Skeletal muscle satellite cell (primary cell): ENCODE results near the gene ST6GALNAC4. TPM values are rescaled to one million over a fixed set of nuclear protein-coding genes. Genes with fewer than 3 reads are reported as not detected.

Source experiments
- H3K27me3 ChIP-seq: 2 replicates; pipeline ENCODE4 v1.7.0; 2013; ENCODE audit warnings: low read length; ENCODE audit not compliant: control insufficient read depth, insufficient read depth
- H3K36me3 ChIP-seq: 2 replicates; pipeline ENCODE4 v1.7.0; 2013; ENCODE audit warnings: mild to moderate bottlenecking, control low read depth, low read length; ENCODE audit not compliant: insufficient read depth
- H3K4me1 ChIP-seq: 2 replicates; pipeline ENCODE4 v1.7.0; 2013; ENCODE audit warnings: low read length; ENCODE audit not compliant: control insufficient read depth, insufficient read depth
- H3K4me2 ChIP-seq: 2 replicates; pipeline ENCODE4 v1.7.0; 2013; ENCODE audit warnings: mild to moderate bottlenecking, low read length
- H3K4me3 ChIP-seq: 2 replicates; pipeline ENCODE4 v1.7.0; 2013; ENCODE audit warnings: low read length
- H3K9ac ChIP-seq: 2 replicates; pipeline ENCODE4 v1.7.0; 2013; ENCODE audit warnings: mild to moderate bottlenecking, low read depth, low read length, moderate library complexity
- H3K9me3 ChIP-seq: replicated peaks from 2 replicates; pipeline ENCODE4 v1.7.0; 2013; ENCODE audit warnings: mild to moderate bottlenecking, control low read depth, low read length
- total RNA-seq: library from RNA; depleted of rRNA; stranded (reverse); fragments of >200 nt; gene quantifications from 2 replicates; pipeline ENCODE4 v1.2.3, GENCODE V29; 2012; rRNA removed

ST6GALNAC4 gene
- 59.2 and 77.3 TPM in 2 replicates for total RNA-seq

GRCh38 chr9:127916720-127917581 lies at the start of gene ST6GALNAC4:
Gene ST6GALNAC4 (minus strand): TSS chr9:127917041. CDS start chr9:127916419, 622 bp downstream.
- peaks cover 58% of the 10 kb centered on the region for H3K4me1 ChIP-seq
- peaks cover 12% of the 10 kb centered on the region for H3K36me3 ChIP-seq
- H3K4me2 ChIP-seq, result peak within 1 kb of the TSS; percentile 100
- H3K9me3 ChIP-seq, result no peaks in the 10 kb centered on the region
- no peaks in the 10 kb centered on the region for H3K27me3 ChIP-seq
- peak within 1 kb of the TSS; percentile 84 for H3K9ac ChIP-seq
- H3K4me3 ChIP-seq, result peak within 1 kb of the TSS; percentile 89

- Histone ChIP-seq H3K4me2 (peak overlapping the region; percentile 71), H3K36me3 (no peaks in the 10 kb centered on the region), H3K4me1 (peaks cover 33% of the 10 kb centered on the region), H3K4me3 (peak overlapping the region; percentile 24), H3K27me3 (no peaks in the 10 kb centered on the region), H3K9me3 (no peaks in the 10 kb centered on the region), H3K9ac (peak overlapping the region; percentile 57)
These were observed 49.1 kb upstream of the ST6GALNAC4 start for GRCh38 chr9:127965953-127966352.

GRCh38 chr9:127963359-127964064 lies 46.7 kb upstream of the ST6GALNAC4 start:
- Histone ChIP-seq H3K9me3 (no peaks in the 10 kb centered on the region), H3K4me1 (peaks cover 21% of the 10 kb centered on the region), H3K36me3 (no peaks in the 10 kb centered on the region), H3K9ac (no peak overlapping the region), H3K27me3 (no peaks in the 10 kb centered on the region), H3K4me2 (no peak overlapping the region), H3K4me3 (no peak overlapping the region)

GRCh38 chr9:127963041-127963358 lies 46.2 kb upstream of the ST6GALNAC4 start:
- Histone ChIP-seq H3K4me3 (no peak overlapping the region), H3K9ac (no peak overlapping the region), H3K36me3 (no peaks in the 10 kb centered on the region), H3K9me3 (no peaks in the 10 kb centered on the region), H3K4me2 (no peak overlapping the region), H3K27me3 (no peaks in the 10 kb centered on the region), H3K4me1 (peaks cover 16% of the 10 kb centered on the region)

GRCh38 chr9:127962278-127962677 lies 45.4 kb upstream of the ST6GALNAC4 start:
- Histone ChIP-seq H3K4me2 (no peak overlapping the region), H3K27me3 (no peaks in the 10 kb centered on the region), H3K4me3 (no peak overlapping the region), H3K4me1 (peaks cover 15% of the 10 kb centered on the region), H3K9me3 (no peaks in the 10 kb centered on the region), H3K36me3 (no peaks in the 10 kb centered on the region), H3K9ac (no peak overlapping the region)

- peaks cover 15% of the 10 kb centered on the region for H3K4me1 ChIP-seq
- no peaks in the 10 kb centered on the region for H3K9me3 ChIP-seq
- no peaks in the 10 kb centered on the region for H3K27me3 ChIP-seq
These were observed 44.8 kb upstream of the ST6GALNAC4 start for GRCh38 chr9:127961613-127962155.

GRCh38 chr9:127961155-127961490 lies 44.3 kb upstream of the ST6GALNAC4 start:
- no peak overlapping the region for H3K4me2 ChIP-seq
- H3K9ac ChIP-seq, result no peak overlapping the region
- peaks cover 9% of the 10 kb centered on the region for H3K4me1 ChIP-seq
- no peaks in the 10 kb centered on the region for H3K9me3 ChIP-seq
- no peak overlapping the region for H3K4me3 ChIP-seq
- H3K36me3 ChIP-seq, result no peaks in the 10 kb centered on the region
- H3K27me3 ChIP-seq, result no peaks in the 10 kb centered on the region

More at GRCh38 chr9:127961613-127962155, 44.8 kb upstream of the ST6GALNAC4 start:
- H3K4me2 ChIP-seq, result no peak overlapping the region
- H3K4me3 ChIP-seq, result no peak overlapping the region
- no peaks in the 10 kb centered on the region for H3K36me3 ChIP-seq
- H3K9ac ChIP-seq, result no peak overlapping the region

- no peaks in the 10 kb centered on the region for H3K9me3 ChIP-seq
- no peaks in the 10 kb centered on the region for H3K27me3 ChIP-seq
- H3K4me1 ChIP-seq, result peaks cover 6% of the 10 kb centered on the region
- no peak overlapping the region for H3K4me2 ChIP-seq
- H3K4me3 ChIP-seq, result no peak overlapping the region
- H3K9ac ChIP-seq, result no peak overlapping the region
- no peaks in the 10 kb centered on the region for H3K36me3 ChIP-seq
These were observed 43.7 kb upstream of the ST6GALNAC4 start for GRCh38 chr9:127960410-127961154.

- H3K9ac ChIP-seq, result no peak overlapping the region
- H3K4me1 ChIP-seq, result peaks cover 8% of the 10 kb centered on the region
- no peak overlapping the region for H3K4me2 ChIP-seq
- H3K4me3 ChIP-seq, result no peak overlapping the region
- H3K27me3 ChIP-seq, result no peaks in the 10 kb centered on the region
- no peaks in the 10 kb centered on the region for H3K36me3 ChIP-seq
- no peaks in the 10 kb centered on the region for H3K9me3 ChIP-seq
These were observed 43.1 kb upstream of the ST6GALNAC4 start for GRCh38 chr9:127959841-127960409.

- Histone ChIP-seq H3K4me1 (peaks cover 11% of the 10 kb centered on the region), H3K4me3 (no peak overlapping the region), H3K9me3 (no peaks in the 10 kb centered on the region), H3K27me3 (no peaks in the 10 kb centered on the region), H3K4me2 (no peak overlapping the region), H3K9ac (no peak overlapping the region), H3K36me3 (no peaks in the 10 kb centered on the region)
These were observed 42.6 kb upstream of the ST6GALNAC4 start for GRCh38 chr9:127959398-127959797.

GRCh38 chr9:127958728-127959127 lies 41.9 kb upstream of the ST6GALNAC4 start:
- Histone ChIP-seq H3K36me3 (no peaks in the 10 kb centered on the region), H3K9me3 (no peaks in the 10 kb centered on the region), H3K4me1 (peaks cover 11% of the 10 kb centered on the region), H3K27me3 (no peaks in the 10 kb centered on the region), H3K4me2 (no peak overlapping the region), H3K4me3 (no peak overlapping the region), H3K9ac (no peak overlapping the region)
